Stimulated activated CD4-positive, alpha-beta T cell treated with anti-CD3 and anti-CD28 coated beads, Interleukin-15, amount 100 ng/mL, for 48 hours (primary cell): ENCODE data around the gene OPALIN.

ENCODE experiments used
- DNase-seq, 2 donors: peaks; one replicate each; pipeline ENCODE4 v3.0.0-alpha.2; 2020; ENCODE audit warnings: low read depth in 2 of 2

Gene OPALIN

DNA sequence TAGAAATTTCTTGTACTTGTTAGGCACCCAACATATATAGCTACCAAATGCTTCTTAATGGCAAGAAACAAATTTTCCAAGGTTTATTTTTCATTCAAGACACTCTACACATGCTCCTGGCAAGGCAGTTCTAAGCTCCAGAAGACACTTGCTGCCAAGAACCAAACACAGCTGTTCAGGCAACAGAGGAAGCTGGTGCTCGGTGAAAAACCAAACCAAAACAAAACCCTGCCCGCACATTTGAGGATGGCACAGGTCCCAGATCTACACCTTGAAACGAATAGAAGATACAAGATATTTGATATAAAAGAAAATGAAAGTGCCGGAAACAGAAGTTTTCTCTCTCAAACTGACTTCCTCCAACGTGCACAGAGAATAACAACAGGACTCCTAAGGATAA is 59.4 kb downstream of the OPALIN start:
- DNase-seq, result no peak

DNA sequence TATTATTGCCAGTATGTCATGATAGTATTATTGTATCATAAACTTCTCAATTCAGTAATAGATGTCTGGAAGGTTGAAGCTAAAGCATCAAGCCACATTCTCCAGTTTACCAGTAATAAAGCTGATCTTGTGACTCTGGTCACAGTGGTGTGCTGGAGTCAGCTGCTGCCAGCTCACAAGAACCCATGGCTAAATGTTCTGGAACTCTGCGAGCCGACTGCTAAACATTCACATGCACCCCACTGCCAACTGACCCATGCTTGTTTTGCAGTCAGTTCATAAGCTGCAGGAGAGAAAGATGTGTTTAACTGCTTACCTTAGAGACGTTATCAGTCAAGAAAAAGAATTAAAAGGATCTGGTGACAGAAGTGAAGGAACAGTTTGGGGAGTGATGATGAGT is 60.4 kb downstream of the OPALIN start:
- no peak for DNase-seq

DNA sequence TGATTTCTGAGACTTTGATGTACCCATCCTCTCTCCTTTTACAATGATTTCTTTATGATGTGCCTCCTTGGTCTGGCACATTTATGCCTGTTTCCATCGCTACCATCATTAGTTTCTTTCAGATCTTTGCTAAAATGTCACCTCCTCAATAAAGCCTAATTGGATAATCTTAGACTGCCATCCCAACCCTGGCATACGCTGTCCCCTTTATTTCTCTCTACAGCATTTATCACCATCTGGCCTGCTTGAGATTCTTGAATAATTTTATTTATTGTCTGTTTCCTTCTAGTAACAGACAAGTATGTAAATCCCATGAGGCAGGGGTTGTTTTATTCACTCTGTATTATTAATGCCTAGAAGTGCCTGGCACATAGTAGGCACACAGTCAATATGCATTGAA is 61.3 kb downstream of the OPALIN start:
- no peak for DNase-seq

DNA sequence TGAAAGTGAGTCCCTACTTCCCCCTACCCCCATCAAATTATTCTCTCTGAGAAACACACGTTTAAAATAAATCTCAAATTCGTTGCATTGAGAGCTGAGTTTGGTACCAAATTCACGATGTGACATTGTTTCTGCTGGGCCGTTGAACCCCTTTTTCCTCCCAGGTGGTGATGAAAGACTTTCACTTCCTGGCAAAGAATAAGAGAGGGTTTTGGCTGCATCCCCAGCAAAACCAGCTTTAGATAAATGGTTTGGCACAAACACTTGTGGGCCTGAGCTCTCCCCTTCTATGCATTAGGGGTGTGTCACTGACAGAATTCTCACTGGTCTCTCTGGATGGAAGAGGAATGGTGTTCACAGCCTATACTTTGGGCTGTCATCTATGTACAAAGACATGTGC is 63.3 kb downstream of the OPALIN start:
- no peak for DNase-seq
